NCI-H2081 (cell line): ENCODE measurements around the gene AHSP.
"Not testable (repeated sequence)": the region's sequence is repeated elsewhere in the genome, so short reads cannot be mapped to it uniquely, and the experiment has no call there.

Experiments
- DNase-seq, 2 experiments: peaks; one replicate each; lab custom pipeline; 2025; lab: John Stamatoyannopoulos, UW

AHSP gene

GRCh38 chr16:31531096-31531495 is 3.4 kb downstream of the AHSP start:
- DNase-seq: no peak

- no peak for DNase-seq
Measured at GRCh38 chr16:31532120-31532519, 4.4 kb downstream of the AHSP start.

GRCh38 chr16:31532896-31533295 is 5.2 kb downstream of the AHSP start:
- DNase-seq: no peak

DNA sequence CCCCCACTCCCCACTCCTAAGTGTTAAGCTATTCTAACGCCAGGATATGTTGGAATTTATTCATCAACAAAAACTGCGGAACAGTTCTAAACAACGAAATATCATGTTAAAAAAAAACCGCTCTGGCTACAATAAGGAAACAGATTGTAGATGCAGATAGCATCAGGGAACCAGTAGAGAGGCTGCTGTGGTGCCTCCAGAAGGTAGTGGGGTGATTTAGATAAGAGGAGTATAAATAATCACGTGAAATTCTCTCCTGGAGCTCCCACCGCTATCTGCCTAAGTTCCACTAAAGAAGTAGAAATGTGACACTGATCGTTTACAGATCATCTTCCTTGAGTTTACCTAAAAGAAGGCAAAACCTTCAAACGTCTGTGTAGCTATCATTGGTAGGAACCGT is 8.0 kb downstream of the AHSP start:
- DNase-seq: no peak

DNA sequence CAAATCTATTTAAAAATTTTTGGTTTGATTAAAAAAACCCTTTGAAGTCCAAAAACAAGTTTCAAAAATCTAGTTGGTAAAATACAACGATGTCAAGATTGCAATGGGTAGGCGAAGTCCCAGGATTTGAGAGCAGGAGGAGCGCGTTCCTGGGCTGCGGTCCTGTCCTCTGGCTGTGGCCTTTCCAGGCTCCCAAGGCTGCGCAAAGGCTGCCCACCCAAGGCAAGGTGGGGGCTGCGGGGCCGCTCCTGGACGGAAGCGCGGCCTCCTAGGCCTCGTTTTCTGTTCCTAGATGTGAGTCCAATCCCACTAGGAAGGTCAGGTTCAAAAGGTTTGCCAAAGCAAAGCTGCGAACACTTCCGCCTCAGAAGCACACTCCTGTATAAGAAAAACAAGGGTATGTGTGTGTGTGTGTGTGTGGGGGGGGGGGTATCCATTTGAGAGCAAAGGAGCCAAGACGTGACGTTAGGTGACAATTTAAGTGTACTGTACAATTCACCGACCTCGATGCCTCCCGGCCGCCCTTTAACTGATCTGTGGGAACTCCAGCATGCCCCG is 9.2 kb downstream of the AHSP start:
- no peak for DNase-seq

GRCh38 chr16:31537362-31538242 is 9.9 kb downstream of the AHSP start:
- no peak for DNase-seq

DNA sequence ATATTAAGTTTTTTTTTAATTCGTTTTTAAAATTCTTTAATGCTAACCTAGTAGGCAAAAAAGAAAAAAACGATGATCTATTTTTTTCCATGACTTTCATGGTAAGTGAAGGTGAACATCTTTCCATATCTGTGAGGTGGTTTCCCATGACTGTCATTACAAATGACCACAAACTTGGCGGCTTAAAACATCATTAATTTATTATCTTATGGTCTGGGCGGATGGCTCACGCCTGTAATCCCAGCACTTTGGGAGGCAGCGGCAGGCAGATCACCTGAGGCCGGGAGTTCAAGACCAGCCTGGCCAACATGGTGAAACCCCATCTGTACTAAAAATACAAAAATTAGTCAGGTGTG is 10.5 kb downstream of the AHSP start:
- not testable (repeated sequence) for DNase-seq

DNA sequence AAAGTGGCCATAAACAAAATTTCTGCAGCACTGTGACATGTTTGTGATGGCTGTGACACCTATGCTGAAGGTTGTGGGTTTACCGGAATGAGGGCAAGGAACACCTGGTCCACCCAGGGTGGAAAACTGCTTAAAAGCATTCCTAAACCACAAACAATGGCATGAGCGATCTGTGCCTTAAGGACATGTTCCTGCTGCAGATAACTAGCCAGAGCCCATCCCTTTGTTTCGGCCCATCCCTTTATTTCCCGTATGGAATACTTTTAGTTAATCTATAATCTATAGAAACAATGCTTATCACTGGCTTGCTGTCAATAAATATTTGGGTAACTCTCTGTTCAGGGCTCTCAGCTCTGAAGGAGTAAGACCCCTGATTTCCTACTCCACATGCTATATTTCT is 12.1 kb downstream of the AHSP start:
- not testable (repeated sequence) for DNase-seq

GRCh38 chr16:31542763-31543162 is 15.1 kb downstream of the AHSP start:
- DNase-seq: no peak

DNA sequence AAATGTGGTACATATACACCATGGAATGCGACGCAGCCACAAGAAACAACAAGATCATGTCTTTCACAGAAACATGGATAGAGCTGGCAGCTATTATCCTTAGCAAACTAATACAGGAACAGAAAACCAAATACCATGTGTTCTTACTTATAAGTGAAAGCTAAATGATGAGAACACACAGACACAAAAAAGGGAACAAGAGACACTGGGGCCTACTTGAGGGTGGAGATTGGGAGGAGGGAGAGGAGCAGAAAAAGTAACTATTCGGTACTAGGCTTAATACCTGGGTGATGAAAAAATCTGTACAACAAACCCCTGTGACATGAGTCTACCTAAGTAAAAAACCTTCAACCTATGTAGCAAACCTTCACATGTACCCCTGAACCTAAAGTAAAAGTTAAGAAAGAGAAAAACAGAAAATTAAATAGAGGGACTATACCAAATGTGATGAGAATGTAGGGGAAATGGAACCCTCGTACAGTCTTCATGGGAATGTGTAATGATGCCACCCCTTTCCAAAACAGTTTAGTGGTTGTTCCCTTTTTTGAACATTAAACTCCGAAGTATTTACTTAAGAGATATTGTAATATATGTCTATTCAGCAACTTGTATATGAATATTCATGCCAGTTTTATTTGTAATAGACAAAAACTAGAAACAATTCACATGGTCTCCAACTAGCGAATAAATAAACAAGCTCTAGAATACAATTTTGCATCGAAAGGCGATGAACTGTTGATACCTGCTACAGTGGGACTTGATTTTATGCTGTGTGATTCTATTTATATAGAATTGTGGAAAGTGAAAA is 33.9 kb downstream of the AHSP start:
- no peak for DNase-seq

GRCh38 chr16:31568577-31569359 is 41.1 kb downstream of the AHSP start:
- DNase-seq: no peak

- no peak for DNase-seq
Measured at GRCh38 chr16:31569360-31569717, 41.6 kb downstream of the AHSP start.

- DNase-seq: no peak
Measured at GRCh38 chr16:31572821-31573220, 45.1 kb downstream of the AHSP start.

- not testable (repeated sequence) for DNase-seq
Measured at GRCh38 chr16:31574159-31574558, 46.5 kb downstream of the AHSP start.

DNA sequence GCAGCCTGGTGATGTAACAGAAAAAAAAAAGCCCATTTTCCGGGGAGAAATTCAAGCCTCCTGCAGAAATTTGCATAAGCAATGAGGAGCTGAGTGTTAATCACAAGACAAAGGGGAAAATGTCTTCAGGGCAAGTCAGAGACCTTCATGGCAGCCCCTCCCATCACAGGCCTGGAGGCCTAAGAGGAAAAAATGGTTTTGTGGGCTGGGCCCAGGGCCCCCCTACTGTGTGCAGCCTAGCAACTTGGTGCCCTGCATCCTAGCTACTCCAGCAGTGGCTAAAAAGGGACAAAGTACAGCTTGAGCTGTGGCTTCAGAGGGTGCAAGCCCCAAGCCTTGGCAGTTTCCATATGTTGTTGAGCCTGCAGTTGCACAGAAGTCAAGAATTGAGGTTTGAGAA is 49.7 kb downstream of the AHSP start:
- DNase-seq: no peak
